Skin of body (tissue), 2 donors: ENCODE measurements around the gene MYBPC3. TPM values are rescaled to one million over a fixed set of nuclear protein-coding genes. Genes with fewer than 3 reads are reported as not detected.
"Not testable (repeated sequence)": the region's sequence is repeated elsewhere in the genome, so short reads cannot be mapped to it uniquely, and the experiment has no call there.

ENCODE experiments used
- DNase-seq: peaks from one replicate; lab custom pipeline; 2025; lab: John Stamatoyannopoulos, UW
- total RNA-seq: library from RNA; depleted of rRNA; stranded (reverse); fragments of >200 nt; gene quantifications from one replicate; pipeline ENCODE4 v1.2.3, GENCODE V29; 2014

MYBPC3 gene
- total RNA-seq, 1 donor from 2014 or later, result 0.30 TPM

- DNase-seq, result no peak
These were observed 28.0 kb downstream of the MYBPC3 start for GRCh38 chr11:47324520-47324919.

DNA sequence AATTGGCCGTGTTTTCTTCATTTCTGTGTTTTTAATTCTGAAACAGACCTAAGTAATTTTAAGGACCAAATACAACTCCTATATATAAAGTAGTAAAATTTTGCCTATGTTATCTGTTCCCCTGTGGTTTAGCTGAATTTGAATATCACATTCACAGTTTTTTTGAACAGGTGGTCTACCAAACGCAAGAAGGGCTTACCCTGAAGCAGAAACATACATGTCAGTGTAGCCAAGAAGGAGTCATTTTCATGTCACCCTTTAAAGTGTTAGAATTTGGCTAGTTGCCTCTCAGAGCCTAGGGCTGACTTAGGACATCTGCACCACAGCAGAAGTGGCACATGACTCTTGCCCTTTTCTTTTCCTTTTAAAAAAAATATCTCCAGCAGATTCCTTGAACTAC, 34.3 kb downstream of the MYBPC3 start:
- DNase-seq, result no peak

DNA sequence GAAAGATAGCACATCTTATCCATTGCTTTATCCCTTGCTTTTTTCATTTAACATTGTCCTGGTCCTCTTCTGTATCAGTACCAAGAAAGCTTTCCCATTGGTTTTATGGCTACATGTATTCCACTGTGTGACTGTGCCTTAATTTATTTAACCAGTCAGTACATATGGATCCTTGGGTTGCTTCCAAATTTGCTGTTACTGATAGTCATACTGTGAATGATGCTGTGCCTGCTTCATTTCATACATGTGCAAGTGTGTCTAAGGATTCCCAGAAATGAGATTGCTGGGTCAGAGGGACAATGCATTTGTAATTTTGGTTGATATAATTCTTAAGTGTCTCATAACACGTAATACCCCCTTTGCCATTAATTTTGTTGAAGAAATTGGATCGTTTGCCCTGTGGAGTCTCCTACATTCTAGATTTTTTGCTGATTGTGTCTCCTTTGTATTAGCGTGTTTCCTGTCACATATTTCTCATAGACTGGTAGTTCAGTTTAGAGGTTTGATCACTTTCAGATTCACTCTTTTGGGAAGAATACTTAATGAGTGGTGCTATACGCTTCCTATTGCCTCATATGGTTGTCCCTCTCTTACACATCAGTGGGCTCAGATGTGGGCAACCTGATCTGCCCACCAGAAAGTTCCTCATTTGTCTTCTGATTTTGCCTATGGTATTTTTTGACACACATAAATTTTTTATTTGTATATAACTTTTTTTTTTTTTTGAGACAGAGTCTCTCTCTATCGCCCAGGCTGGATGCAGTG, 35.3 kb downstream of the MYBPC3 start:
- DNase-seq, result no peak

DNA sequence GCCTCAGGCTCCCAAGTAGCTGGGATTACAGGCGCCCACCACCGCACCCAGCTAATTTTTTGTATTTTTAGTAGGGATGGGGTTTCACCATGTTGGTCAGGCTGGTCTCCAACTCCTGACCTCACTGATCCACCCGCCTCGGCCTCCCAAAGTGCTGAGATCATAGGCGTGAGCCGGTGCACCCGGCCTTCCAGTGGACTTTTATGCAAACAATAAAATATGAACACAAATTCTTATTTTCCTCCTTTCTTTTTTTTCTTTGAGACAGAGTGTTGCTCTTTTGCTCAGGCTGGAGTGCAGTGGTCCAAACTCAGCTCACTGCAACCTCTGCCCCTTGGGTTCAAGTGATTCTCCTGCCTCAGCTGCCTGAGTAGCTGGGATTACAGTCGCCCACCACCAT, 36.0 kb downstream of the MYBPC3 start:
- DNase-seq, result not testable (repeated sequence)

DNA sequence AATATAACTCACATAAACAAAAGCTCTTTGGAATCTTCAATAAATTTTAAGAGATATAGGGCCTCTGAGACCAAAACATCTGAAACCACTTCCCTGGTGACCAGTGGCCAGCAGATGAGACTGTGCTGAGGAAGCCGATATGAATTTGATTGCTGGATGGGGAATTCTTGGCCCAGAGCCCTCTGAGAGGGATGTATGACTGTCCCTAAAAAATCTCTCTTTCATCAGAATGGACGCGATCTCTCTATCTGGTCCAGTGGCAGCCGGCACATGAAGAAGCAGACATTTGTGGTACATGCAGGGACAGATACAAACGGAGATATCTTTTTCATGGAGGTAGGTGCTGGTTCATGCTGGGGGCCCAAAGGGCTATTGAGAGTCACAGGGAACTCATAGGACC, 37.5 kb downstream of the MYBPC3 start:
- DNase-seq, result no peak

GRCh38 chr11:47308050-47308823, 44.3 kb downstream of the MYBPC3 start:
- no peak for DNase-seq

GRCh38 chr11:47306484-47306844, 46.0 kb downstream of the MYBPC3 start:
- no peak for DNase-seq

DNA sequence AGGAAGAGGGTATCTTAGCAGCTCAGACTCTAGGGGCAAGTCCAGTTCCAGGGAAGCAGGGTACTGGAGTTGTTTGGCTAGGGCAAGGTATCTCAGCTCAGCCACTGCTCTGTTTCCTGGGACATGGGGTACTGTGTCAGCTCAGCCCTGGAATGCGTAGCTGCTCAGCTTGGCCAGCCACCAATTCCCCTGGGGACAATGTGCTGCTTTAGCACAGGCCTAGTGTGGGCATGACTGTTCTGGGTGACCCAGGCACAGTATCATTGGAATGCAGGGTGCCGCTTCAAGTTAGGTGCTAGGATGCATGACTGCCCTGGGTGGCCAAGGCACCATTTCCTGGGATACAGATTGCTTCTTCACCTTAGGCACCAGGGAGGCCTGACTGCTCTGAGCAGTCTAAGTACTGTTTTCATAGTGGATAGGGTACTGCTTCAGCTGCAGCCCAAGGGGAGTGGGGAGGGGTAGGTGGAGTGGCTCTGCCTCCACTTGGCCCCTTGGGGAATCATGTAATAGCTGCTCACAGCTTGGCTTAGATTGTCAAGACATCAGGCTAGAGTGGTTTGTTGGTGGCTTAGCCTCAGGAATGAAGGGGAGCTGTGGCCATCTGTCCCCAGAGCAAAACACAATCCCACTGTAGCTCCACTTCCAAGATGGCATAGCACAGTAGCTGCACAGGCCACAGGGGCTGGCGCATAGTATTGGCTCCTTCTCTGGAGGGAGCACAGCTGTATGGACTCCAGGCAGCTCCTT, 46.6 kb downstream of the MYBPC3 start:
- no peak for DNase-seq

DNA sequence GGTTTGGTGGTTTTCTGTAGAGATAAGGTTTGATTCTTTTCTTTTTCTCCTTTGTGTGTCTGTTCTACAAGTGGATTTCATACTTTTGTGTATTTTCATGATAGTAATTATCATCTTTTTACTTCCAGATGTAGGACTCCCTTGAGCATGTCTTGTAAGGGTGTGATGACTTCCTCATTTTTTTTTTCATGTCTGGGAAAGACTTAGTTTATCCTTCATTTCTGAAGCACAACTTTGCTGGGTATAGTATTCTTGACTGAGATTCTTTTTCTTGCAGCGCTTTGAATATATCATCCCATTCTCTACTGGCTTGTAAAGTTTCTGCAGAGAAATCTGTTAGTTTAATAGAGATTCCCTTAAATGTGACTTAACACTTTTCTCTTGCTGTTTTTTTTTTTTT, 49.6 kb downstream of the MYBPC3 start:
- no peak for DNase-seq

DNA sequence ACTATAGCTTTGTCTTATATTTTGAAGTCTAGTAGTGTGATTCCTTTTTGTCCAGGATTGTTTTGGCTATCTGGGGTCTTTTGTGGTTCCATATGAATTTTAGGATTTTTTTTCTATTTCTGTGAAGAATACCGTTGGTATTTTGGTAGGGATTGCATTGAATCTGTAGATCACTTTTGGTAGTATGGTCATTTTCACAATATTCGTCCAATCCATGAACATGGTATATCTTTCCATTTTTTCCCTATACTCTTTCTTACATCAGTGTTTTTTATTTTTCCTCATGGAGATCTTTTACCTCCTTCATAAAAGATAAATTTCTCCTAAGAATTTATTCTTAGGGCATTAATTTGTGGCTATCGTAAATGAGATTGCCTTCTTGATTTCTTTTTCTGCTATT, 53.4 kb downstream of the MYBPC3 start:
- no peak for DNase-seq

DNA sequence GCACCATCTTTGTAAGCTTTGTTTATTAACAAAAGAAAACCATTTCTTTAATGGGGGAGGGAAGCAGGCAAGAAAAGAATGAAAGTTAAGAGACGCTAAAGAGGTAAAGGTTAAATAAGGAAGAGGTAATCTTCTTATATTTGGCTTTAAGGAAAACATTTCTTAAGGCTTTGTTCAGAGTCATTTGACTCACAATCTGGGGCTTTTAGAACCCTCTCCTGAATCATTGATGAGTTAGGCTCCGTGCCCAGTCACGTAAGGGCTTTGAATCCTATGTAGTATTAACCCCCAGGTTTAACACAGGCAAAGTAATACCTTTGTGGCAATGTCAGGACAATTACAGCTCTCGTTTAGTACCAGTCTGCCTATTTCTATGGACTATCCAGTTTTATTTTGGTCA, 56.5 kb downstream of the MYBPC3 start:
- DNase-seq, result no peak

DNA sequence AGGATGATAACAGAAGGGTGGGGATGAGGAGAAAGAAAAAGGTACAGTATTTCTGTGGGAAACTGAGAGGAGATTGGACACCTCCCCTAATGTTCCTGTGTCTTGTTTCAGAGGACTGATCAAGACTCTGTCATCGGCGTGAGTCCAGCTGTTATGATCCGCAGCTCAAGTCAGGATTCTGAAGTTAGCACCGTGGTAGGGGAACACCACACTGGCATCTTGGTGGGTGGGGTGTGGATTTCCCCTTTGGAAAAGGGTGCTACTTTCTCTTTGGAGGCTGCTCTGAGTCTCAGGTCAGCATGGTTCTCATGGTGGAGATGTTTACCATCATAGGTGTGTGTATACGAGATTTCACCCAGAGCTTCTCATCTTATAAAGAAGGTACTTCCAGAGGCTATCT, 57.1 kb downstream of the MYBPC3 start:
- no peak for DNase-seq

DNA sequence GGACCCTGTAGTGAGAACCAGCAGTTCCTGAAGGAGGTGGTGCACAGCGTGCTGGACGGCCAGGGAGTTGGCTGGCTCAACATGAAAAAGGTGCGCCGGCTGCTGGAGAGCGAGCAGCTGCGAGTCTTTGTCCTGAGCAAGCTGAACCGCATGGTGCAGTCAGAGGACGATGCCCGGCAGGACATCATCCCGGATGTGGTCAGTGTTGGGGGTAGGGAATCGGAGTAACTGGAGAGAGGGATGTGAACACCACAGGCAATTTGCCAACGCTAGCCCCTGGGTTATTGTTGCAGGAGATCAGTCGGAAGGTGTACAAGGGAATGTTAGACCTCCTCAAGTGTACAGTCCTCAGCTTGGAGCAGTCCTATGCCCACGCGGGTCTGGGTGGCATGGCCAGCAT, 62.6 kb downstream of the MYBPC3 start:
- DNase-seq, result no peak

DNA sequence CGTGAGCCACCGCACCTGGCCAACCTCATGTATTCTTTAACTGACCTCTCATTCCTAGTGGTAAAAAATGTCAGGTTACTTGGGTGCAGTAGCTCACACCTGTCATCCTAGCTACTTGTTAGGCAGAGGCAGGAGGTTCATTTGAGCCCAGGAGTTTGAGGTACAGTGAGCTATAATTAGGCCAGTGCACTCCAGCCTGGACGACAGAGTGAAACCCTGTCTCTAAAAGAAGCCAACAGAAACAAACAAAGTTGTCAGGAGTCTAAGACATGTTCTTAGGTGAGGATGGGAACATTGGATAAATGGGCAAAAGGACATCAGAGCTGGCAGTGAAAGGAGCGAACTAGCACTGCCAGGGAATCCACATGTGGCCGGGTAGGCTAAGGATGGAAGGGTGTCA, 64.4 kb downstream of the MYBPC3 start:
- no peak for DNase-seq

DNA sequence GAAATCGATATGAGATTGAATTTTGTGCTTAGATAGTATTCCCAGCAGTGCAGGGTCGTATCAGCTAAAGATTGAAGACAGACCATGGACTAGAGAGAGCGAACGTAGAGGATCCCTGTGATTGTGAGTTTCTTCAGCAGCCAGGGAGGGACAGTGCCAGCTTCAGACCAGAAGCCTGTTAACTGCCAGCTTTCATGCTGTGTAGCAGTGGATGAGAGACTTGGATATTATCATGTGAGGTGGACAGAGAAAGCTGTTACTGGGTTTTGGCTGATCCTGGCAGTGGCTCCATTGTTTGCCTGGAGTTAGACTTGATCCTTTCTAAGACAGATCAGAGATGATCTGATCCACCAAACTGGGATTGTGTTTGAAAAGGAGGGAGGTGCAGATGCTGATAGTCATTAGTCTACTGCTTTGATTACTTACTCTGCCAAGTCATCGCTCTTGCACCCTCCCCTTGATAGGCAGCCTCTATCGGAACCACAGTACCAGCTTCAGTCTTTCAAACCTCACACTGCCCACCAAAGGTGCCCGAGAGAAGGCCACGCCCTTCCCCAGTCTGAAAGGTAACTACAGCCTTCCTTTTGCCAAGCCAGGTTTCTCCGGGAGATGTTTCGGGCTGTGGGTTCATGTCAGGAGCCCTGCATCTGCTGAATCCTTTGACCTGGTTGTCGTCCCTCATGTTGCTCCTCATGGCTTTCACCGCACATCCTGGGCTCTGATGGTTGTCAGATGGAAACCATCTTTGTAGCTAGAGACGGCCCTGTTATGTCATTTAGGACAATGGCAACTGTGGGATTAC, 66.3 kb downstream of the MYBPC3 start:
- no peak for DNase-seq

GRCh38 chr11:47284151-47284550, 68.4 kb downstream of the MYBPC3 start:
- DNase-seq, result no peak

- no peak for DNase-seq
These were observed 70.0 kb downstream of the MYBPC3 start for GRCh38 chr11:47282462-47282861.
